Thyroid gland (tissue), 4 donors: Measurements from ENCODE around the gene TBC1D1.

Experiments used
- POLR2A ChIP-seq, 2 donors: fragments of 450-650 bp; IDR thresholded peaks; one replicate each; pipeline ENCODE4 v1.6.1; 2017; ENCODE audit warnings: antibody characterized with exemption in 2 of 2, mild to moderate bottlenecking in 2 of 2, moderate library complexity in 1 of 2
- TF ChIP-seq, protein P1 (sequence below), 6 experiments: fragments of 200-600 bp in 3 of 6; fragments of 450-650 bp in 3 of 6; sonication (generic) in 3 of 6; IDR thresholded peaks; one replicate each; pipeline ENCODE4 v1.5.1; 2016 to 2019; ENCODE audit warnings: antibody characterized with exemption in 6 of 6, mild to moderate bottlenecking in 2 of 6, inconsistent platforms in 1 of 6, moderate library complexity in 1 of 6

DNA sequence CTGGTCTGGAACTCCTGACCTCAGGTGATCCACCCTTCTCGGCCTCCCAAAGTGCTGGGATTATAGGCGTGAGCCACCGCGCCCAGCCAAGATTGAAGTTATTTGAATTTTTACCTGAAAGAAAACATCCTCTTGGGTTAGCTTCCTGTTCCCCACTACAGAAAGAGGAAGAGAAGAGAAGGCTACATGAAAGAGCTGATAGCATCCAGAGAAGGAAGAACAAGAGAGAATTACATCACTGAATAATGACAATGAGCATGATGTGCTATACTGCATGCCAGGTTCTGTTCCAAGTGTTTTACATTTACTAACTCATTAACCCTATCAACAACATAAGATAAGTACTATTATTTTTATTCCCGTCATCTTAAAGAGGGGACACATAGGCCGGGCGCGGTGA is 11.5 kb upstream of the TBC1D1 start:
- TF ChIP-seq, protein P1, sequence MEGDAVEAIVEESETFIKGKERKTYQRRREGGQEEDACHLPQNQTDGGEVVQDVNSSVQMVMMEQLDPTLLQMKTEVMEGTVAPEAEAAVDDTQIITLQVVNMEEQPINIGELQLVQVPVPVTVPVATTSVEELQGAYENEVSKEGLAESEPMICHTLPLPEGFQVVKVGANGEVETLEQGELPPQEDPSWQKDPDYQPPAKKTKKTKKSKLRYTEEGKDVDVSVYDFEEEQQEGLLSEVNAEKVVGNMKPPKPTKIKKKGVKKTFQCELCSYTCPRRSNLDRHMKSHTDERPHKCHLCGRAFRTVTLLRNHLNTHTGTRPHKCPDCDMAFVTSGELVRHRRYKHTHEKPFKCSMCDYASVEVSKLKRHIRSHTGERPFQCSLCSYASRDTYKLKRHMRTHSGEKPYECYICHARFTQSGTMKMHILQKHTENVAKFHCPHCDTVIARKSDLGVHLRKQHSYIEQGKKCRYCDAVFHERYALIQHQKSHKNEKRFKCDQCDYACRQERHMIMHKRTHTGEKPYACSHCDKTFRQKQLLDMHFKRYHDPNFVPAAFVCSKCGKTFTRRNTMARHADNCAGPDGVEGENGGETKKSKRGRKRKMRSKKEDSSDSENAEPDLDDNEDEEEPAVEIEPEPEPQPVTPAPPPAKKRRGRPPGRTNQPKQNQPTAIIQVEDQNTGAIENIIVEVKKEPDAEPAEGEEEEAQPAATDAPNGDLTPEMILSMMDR (IDR thresholded peaks at IDR 0.05) = no peak
- TF ChIP-seq POLR2A (IDR thresholded peaks at IDR 0.05) = no peak
